Ovary (tissue), 3 donors: ENCODE measurements around the gene CHPT1.

Experiments used
- EP300 ChIP-seq: sonication (generic); formaldehyde crosslinking; IDR thresholded peaks from one replicate; pipeline ENCODE4 v1.6.1; 2017; ENCODE audit warnings: antibody characterized with exemption
- TF ChIP-seq, protein P1 (sequence below), 3 donors: fragments of 450-650 bp in 2 of 3; fragments of 200-600 bp in 1 of 3; IDR thresholded peaks; one replicate each; pipeline versions ENCODE4 v1.5.1 to v1.8.0; 2016 to 2022; ENCODE audit warnings: antibody characterized with exemption in 3 of 3, mild to moderate bottlenecking in 1 of 3
- donor health status: DM: no; HTN: no; CAD: no.

DNA sequence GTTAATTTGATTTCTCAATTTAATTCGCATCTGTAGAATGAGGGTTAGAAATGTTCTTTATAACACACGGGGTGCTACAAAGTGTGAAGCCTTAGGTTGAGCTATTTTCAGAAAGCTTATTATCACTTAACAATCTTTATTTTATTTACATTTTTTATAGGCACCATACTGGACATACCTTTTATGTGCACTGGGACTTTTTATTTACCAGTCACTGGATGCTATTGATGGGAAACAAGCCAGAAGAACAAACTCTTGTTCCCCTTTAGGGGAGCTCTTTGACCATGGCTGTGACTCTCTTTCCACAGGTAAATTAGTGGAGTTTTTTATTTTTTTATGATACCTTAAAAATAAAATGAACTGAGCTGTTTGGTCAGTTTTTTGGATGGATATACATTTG lies 16.5 kb downstream of the CHPT1 start:
- TF ChIP-seq, protein P1, sequence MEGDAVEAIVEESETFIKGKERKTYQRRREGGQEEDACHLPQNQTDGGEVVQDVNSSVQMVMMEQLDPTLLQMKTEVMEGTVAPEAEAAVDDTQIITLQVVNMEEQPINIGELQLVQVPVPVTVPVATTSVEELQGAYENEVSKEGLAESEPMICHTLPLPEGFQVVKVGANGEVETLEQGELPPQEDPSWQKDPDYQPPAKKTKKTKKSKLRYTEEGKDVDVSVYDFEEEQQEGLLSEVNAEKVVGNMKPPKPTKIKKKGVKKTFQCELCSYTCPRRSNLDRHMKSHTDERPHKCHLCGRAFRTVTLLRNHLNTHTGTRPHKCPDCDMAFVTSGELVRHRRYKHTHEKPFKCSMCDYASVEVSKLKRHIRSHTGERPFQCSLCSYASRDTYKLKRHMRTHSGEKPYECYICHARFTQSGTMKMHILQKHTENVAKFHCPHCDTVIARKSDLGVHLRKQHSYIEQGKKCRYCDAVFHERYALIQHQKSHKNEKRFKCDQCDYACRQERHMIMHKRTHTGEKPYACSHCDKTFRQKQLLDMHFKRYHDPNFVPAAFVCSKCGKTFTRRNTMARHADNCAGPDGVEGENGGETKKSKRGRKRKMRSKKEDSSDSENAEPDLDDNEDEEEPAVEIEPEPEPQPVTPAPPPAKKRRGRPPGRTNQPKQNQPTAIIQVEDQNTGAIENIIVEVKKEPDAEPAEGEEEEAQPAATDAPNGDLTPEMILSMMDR (IDR thresholded peaks at IDR 0.05) = no peak
- TF ChIP-seq EP300 = no peak
